ENCODE results near the gene ATP8A2. TPM values are rescaled to one million over a fixed set of nuclear protein-coding genes. Genes with fewer than 3 reads are reported as not detected.

ATP8A2 gene
- total RNA-seq, 3 donors from 2014 or later (not counting 1 experiment from before 2014, with no cell fraction given), result 0.43 to 0.68 (median 0.59) TPM

DNA sequence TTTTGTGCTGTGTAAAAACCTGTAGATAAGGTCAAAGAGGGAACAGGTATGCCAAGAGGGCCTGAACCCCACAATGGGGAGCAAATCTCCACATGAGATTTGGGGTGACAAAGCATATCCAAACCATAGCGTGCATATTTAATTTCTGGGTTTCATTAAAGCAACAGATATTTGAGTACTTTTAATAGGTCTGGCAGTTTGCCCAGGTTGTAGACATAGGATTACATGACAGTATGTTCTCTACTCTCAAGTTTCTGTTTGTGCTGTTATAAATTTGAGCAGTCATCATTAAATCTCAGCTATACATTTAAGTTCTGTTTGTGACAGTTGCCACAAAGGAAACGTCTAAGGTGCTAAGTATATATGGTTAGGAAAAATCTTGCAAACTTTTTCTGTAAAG is 236.4 kb downstream of the ATP8A2 start:
- H3K4me3 ChIP-seq (ENCODE audit: low read length), result no peak overlapping the region
- intact Hi-C loops (cut with micrococcal nuclease), result no loop called here
- ATAC-seq (no peak), DNase-seq (no peak)
- peaks cover 7% of the 10 kb centered on the region for H3K36me3 Mint-ChIP-seq
- no peaks in the 10 kb centered on the region for H3K4me1 ChIP-seq (ENCODE audit: control insufficient read depth, insufficient read depth, low read length)
- H3K9me3 Mint-ChIP-seq, result no peaks in the 10 kb centered on the region
- no peaks in the 10 kb centered on the region for H3K4me1 Mint-ChIP-seq
- TF ChIP-seq, protein P1, sequence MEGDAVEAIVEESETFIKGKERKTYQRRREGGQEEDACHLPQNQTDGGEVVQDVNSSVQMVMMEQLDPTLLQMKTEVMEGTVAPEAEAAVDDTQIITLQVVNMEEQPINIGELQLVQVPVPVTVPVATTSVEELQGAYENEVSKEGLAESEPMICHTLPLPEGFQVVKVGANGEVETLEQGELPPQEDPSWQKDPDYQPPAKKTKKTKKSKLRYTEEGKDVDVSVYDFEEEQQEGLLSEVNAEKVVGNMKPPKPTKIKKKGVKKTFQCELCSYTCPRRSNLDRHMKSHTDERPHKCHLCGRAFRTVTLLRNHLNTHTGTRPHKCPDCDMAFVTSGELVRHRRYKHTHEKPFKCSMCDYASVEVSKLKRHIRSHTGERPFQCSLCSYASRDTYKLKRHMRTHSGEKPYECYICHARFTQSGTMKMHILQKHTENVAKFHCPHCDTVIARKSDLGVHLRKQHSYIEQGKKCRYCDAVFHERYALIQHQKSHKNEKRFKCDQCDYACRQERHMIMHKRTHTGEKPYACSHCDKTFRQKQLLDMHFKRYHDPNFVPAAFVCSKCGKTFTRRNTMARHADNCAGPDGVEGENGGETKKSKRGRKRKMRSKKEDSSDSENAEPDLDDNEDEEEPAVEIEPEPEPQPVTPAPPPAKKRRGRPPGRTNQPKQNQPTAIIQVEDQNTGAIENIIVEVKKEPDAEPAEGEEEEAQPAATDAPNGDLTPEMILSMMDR (IDR thresholded peaks at IDR 0.05), result no peak
- H3K27ac ChIP-seq (ENCODE audit: low read length), result no peak overlapping the region
- H3K4me3 Mint-ChIP-seq, result no peak overlapping the region
- no peaks in the 10 kb centered on the region for H3K9me3 ChIP-seq (ENCODE audit: control insufficient read depth, insufficient read depth, low read length)
- WGBS (ENCODE audit: insufficient coverage), result 81% methylated on average over 2 of the region's 2 CpGs
- no peaks in the 10 kb centered on the region for H3K36me3 ChIP-seq (ENCODE audit: control insufficient read depth, insufficient read depth, low read length)
- no peaks in the 10 kb centered on the region for H3K27me3 ChIP-seq (ENCODE audit: control insufficient read depth, insufficient read depth, low read length)
- H3K27me3 Mint-ChIP-seq (ENCODE audit: low read depth in 2 of 2), result peaks cover 27 to 32% of the 10 kb centered on the region in 2 donors
- H3K27ac Mint-ChIP-seq, result no peak overlapping the region

DNA sequence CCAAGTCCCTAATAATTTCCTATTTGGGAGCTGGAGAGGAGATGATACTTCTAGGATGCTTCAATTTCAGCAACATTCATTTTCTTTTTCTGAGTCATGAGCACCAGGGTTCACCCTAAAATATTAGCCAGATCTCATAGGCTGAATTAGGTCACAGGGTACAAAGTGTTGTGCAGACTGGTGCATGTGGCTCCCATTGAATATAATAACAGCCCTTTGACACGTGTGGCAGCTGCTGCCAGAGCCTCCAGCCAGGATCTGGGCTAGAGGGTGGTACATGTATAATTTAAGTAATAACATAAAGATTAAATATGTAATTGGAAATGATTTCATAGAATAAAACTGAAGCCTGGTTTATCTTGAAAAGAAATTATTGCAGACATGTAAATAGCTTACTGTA is 244.9 kb downstream of the ATP8A2 start:
- TF ChIP-seq, protein P1 (IDR thresholded peaks at IDR 0.05), result no peak
- peaks cover 28 to 55% of the 10 kb centered on the region in 2 donors for H3K27me3 Mint-ChIP-seq (ENCODE audit: low read depth in 2 of 2)
- no peaks in the 10 kb centered on the region for H3K9me3 Mint-ChIP-seq
- Histone ChIP-seq H3K9me3 (ENCODE audit: control insufficient read depth, insufficient read depth, low read length) (no peaks in the 10 kb centered on the region), H3K36me3 (ENCODE audit: control insufficient read depth, insufficient read depth, low read length) (no peaks in the 10 kb centered on the region), H3K27me3 (ENCODE audit: control insufficient read depth, insufficient read depth, low read length) (peaks cover 4% of the 10 kb centered on the region), H3K4me1 (ENCODE audit: control insufficient read depth, insufficient read depth, low read length) (no peaks in the 10 kb centered on the region), H3K27ac (ENCODE audit: low read length) (no peak overlapping the region), H3K4me3 (ENCODE audit: low read length) (no peak overlapping the region)
- H3K4me1 Mint-ChIP-seq, result no peaks in the 10 kb centered on the region
- intact Hi-C loops (cut with micrococcal nuclease), result no loop called here
- no peaks in the 10 kb centered on the region for H3K36me3 Mint-ChIP-seq
- H3K4me3 Mint-ChIP-seq, result no peak overlapping the region
- ATAC-seq (no peak), DNase-seq (no peak)
- WGBS (ENCODE audit: insufficient coverage), result 60% methylated on average over 1 of the region's 1 CpG
- no peak overlapping the region for H3K27ac Mint-ChIP-seq

DNA sequence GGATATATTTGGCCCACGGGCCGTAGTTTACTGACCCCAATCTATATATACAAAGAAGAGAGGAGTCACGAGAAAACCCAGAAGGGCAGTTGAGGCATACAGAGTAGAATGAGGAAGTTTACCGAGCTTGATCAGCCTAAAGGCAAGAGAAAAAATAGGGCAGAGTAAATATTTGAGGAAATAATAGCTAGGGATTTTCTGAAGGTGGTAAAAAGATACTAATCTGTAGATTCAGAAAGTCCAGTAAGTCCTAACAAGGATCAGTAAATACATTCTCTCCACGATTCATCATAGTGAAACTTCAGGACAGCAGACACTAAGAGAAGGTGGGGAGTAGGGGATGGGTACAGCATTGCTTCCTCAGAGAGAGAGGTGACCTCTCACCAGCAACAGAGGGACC is 248.1 kb downstream of the ATP8A2 start:
- Mint-ChIP-seq H3K4me3 (no peak overlapping the region), H3K4me1 (no peaks in the 10 kb centered on the region)
- 60% methylated on average over 2 of the region's 5 CpGs for WGBS (ENCODE audit: insufficient coverage)

DNA sequence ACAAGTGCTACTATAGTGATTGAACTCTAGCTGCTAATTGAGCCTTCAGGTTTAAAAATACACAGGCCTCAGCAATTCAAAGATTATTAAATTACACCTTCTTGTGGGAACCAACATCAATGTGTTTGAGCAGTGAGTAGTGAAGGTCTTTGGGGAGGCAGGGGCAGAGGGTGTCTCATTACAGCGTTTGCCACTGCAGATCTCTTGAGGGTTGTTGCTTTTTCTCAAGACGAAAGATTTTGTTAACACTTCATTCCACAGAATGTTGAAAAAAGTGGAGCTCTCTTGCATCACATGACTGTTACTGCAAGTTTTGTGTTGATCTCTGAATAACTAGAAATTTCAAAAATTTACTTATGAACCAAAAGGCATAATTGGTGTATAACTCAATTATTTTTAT is 253.6 kb downstream of the ATP8A2 start:
- H3K9me3 Mint-ChIP-seq, result peaks cover 4% of the 10 kb centered on the region in 2 donors
- no peaks in the 10 kb centered on the region for H3K4me1 Mint-ChIP-seq

More for the DNA sequence above, 248.1 kb downstream of the ATP8A2 start:
- Mint-ChIP-seq H3K9me3 (no peaks in the 10 kb centered on the region), H3K27ac (no peak overlapping the region), H3K36me3 (no peaks in the 10 kb centered on the region), H3K27me3 (ENCODE audit: low read depth in 2 of 2) (peaks cover 19 to 43% of the 10 kb centered on the region in 2 donors)
- DNase-seq (no peak), ATAC-seq (no peak)
- no peak overlapping the region for H3K4me3 ChIP-seq (ENCODE audit: low read length)
- no peaks in the 10 kb centered on the region for H3K9me3 ChIP-seq (ENCODE audit: control insufficient read depth, insufficient read depth, low read length)
- H3K36me3 ChIP-seq (ENCODE audit: control insufficient read depth, insufficient read depth, low read length), result no peaks in the 10 kb centered on the region
- peaks cover 4% of the 10 kb centered on the region for H3K27me3 ChIP-seq (ENCODE audit: control insufficient read depth, insufficient read depth, low read length)
- intact Hi-C loops (cut with micrococcal nuclease), result no loop called here
- H3K4me1 ChIP-seq (ENCODE audit: control insufficient read depth, insufficient read depth, low read length), result no peaks in the 10 kb centered on the region
- TF ChIP-seq, protein P1 (IDR thresholded peaks at IDR 0.05), result no peak
- H3K27ac ChIP-seq (ENCODE audit: low read length), result no peak overlapping the region

More for the DNA sequence above, 253.6 kb downstream of the ATP8A2 start:
- no peak overlapping the region for H3K4me3 Mint-ChIP-seq
- Histone ChIP-seq H3K27me3 (ENCODE audit: control insufficient read depth, insufficient read depth, low read length) (no peaks in the 10 kb centered on the region), H3K4me1 (ENCODE audit: control insufficient read depth, insufficient read depth, low read length) (no peaks in the 10 kb centered on the region), H3K9me3 (ENCODE audit: control insufficient read depth, insufficient read depth, low read length) (no peaks in the 10 kb centered on the region), H3K27ac (ENCODE audit: low read length) (no peak overlapping the region), H3K4me3 (ENCODE audit: low read length) (no peak overlapping the region), H3K36me3 (ENCODE audit: control insufficient read depth, insufficient read depth, low read length) (no peaks in the 10 kb centered on the region)
- peaks cover 9 to 26% of the 10 kb centered on the region in 2 donors for H3K27me3 Mint-ChIP-seq (ENCODE audit: low read depth in 2 of 2)
- intact Hi-C loops (cut with micrococcal nuclease), result no loop called here
- H3K27ac Mint-ChIP-seq, result no peak overlapping the region
- TF ChIP-seq, protein P1 (IDR thresholded peaks at IDR 0.05), result no peak
- no peak for DNase-seq
- no peaks in the 10 kb centered on the region for H3K36me3 Mint-ChIP-seq
- 100% methylated on average over 1 of the region's 2 CpGs for WGBS (ENCODE audit: insufficient coverage)
- no peak for ATAC-seq

Data from natural killer cell (primary cell).